CD4-positive, CD25-positive, alpha-beta regulatory T cell (primary cell): ENCODE data around the gene IL1A. TPM values are rescaled to one million over a fixed set of nuclear protein-coding genes. Genes with fewer than 3 reads are reported as not detected.

Experiments
- ATAC-seq, 2 donors: fragments of 150-1000 bp; cut with Tn5 transposase; one replicate each; pipeline ENCODE4 v1.10.0; 2021; ENCODE audit warnings: low read depth in 2 of 2, moderate number of reproducible peaks in 2 of 2, moderate library complexity in 1 of 2
- DNase-seq, 3 donors: peaks; one replicate each; pipeline versions ENCODE4 v3.0.0 to v3.0.0-alpha.2; 2012 to 2022; ENCODE audit warnings: mixed read lengths in 1 of 3
- H3K27ac ChIP-seq: one replicate; pipeline ENCODE4 v1.7.0; 2013; ENCODE audit warnings: mild to moderate bottlenecking, low read length; ENCODE audit not compliant: insufficient read depth, poor library complexity, severe bottlenecking
- H3K27me3 ChIP-seq: one replicate; pipeline ENCODE4 v1.7.0; 2013; ENCODE audit warnings: low read length; ENCODE audit not compliant: control insufficient read depth, insufficient read depth
- H3K36me3 ChIP-seq: one replicate; pipeline ENCODE4 v1.7.0; 2013; ENCODE audit warnings: mild to moderate bottlenecking, low read length, moderate library complexity; ENCODE audit not compliant: control insufficient read depth, insufficient read depth
- H3K4me1 ChIP-seq: 2 replicates; pipeline ENCODE4 v1.7.0; 2013; ENCODE audit warnings: mild to moderate bottlenecking, low read length; ENCODE audit not compliant: insufficient read depth, control insufficient read depth, poor library complexity, severe bottlenecking
- H3K4me3 ChIP-seq: one replicate; pipeline ENCODE4 v1.7.0; 2013; ENCODE audit warnings: low read depth, mild to moderate bottlenecking, low read length, moderate library complexity
- H3K9me3 ChIP-seq, 2 experiments: 1 replicate in 1 of 2; 2 replicates in 1 of 2; pipeline ENCODE4 v1.7.0; 2013; ENCODE audit warnings: low read length in 2 of 2, mild to moderate bottlenecking in 1 of 2, moderate library complexity in 1 of 2; ENCODE audit not compliant: control insufficient read depth in 2 of 2
- H3K27ac Mint-ChIP-seq, 3 donors: one replicate each; pipeline ENCODE4 v1.8.0; 2020 to 2022; ENCODE audit warnings: mild to moderate bottlenecking in 3 of 3, mixed read lengths in 3 of 3, moderate library complexity in 2 of 3
- H3K27me3 Mint-ChIP-seq: one replicate; pipeline ENCODE4 v1.8.0; 2022; ENCODE audit warnings: mild to moderate bottlenecking, mixed read lengths
- H3K36me3 Mint-ChIP-seq: one replicate; pipeline ENCODE4 v1.8.0; 2020; ENCODE audit warnings: mixed read lengths
- H3K4me1 Mint-ChIP-seq, 4 donors: one replicate each; pipeline ENCODE4 v1.8.0; 2020 to 2022; ENCODE audit warnings: mixed read lengths in 4 of 4, mild to moderate bottlenecking in 1 of 4
- H3K4me3 Mint-ChIP-seq, 4 donors: one replicate each; pipeline ENCODE4 v1.8.0; 2020 to 2022; ENCODE audit warnings: mild to moderate bottlenecking in 4 of 4, mixed read lengths in 4 of 4, moderate library complexity in 3 of 4
- H3K9me3 Mint-ChIP-seq, 7 donors: one replicate each; pipeline ENCODE4 v1.8.0; 2020 to 2022; ENCODE audit warnings: mixed read lengths in 7 of 7, mild to moderate bottlenecking in 3 of 7, moderate library complexity in 2 of 7
- polyA plus RNA-seq, 4 donors: library from polyadenylated mRNA; unstranded; fragments of 300-500 nt; fragmentation: Illumina TruSeq; gene quantifications; one replicate each; pipeline ENCODE4 v1.2.3, GENCODE V29; 2021
- total RNA-seq: library from RNA; stranded (reverse); gene quantifications from one replicate; pipeline ENCODE4 v1.2.3, GENCODE V29; 2022

The IL1A gene
- total and polyA plus RNA-seq, 5 donors from 2014 or later, result 0.17 TPM; not detected in 4

GRCh38 chr2:112762276-112762675, 22.0 kb downstream of the IL1A start:
- H3K4me3 ChIP-seq, result no peak overlapping the region
- no peak for DNase-seq
- no peak for ATAC-seq
- Mint-ChIP-seq H3K4me1 (peaks cover 8 to 60% (median 25%) of the 10 kb centered on the region in 4 donors), H3K9me3 (no peaks in the 10 kb centered on the region), H3K27me3 (peaks cover 5% of the 10 kb centered on the region), H3K27ac (no peak overlapping the region), H3K4me3 (peak overlapping the region in 3 of 4 donors; percentile 33 to 100 (median 97)), H3K36me3 (no peaks in the 10 kb centered on the region)
- no peak overlapping the region for H3K27ac ChIP-seq
- H3K9me3 ChIP-seq, result no peaks in the 10 kb centered on the region
- no peaks in the 10 kb centered on the region for H3K27me3 ChIP-seq
- peaks cover 31% of the 10 kb centered on the region for H3K4me1 ChIP-seq
- no peaks in the 10 kb centered on the region for H3K36me3 ChIP-seq

GRCh38 chr2:112760149-112760548, 24.1 kb downstream of the IL1A start:
- H3K4me1 ChIP-seq, result peaks cover 39% of the 10 kb centered on the region
- H3K27me3 Mint-ChIP-seq, result peaks cover 5% of the 10 kb centered on the region
- ATAC-seq (no peak), DNase-seq (no peak)
- H3K4me1 Mint-ChIP-seq, result peaks cover 13 to 72% (median 31%) of the 10 kb centered on the region in 4 donors
- H3K27ac Mint-ChIP-seq, result no peak overlapping the region
- H3K27ac ChIP-seq, result no peak overlapping the region
- H3K9me3 Mint-ChIP-seq, result no peaks in the 10 kb centered on the region
- no peaks in the 10 kb centered on the region for H3K36me3 Mint-ChIP-seq
- no peaks in the 10 kb centered on the region for H3K9me3 ChIP-seq
- H3K27me3 ChIP-seq, result no peaks in the 10 kb centered on the region
- H3K4me3 ChIP-seq, result no peak overlapping the region
- H3K4me3 Mint-ChIP-seq, result no peak overlapping the region
- H3K36me3 ChIP-seq, result no peaks in the 10 kb centered on the region

- Histone ChIP-seq H3K27me3 (no peaks in the 10 kb centered on the region), H3K4me3 (no peak overlapping the region), H3K9me3 (no peaks in the 10 kb centered on the region), H3K4me1 (peaks cover 35% of the 10 kb centered on the region), H3K36me3 (no peaks in the 10 kb centered on the region), H3K27ac (no peak overlapping the region)
- peaks cover 9 to 71% (median 27%) of the 10 kb centered on the region in 4 donors for H3K4me1 Mint-ChIP-seq
- no peak overlapping the region for H3K27ac Mint-ChIP-seq
- DNase-seq, result no peak
- no peak overlapping the region for H3K4me3 Mint-ChIP-seq
- no peaks in the 10 kb centered on the region for H3K27me3 Mint-ChIP-seq
- H3K9me3 Mint-ChIP-seq, result no peaks in the 10 kb centered on the region
- no peaks in the 10 kb centered on the region for H3K36me3 Mint-ChIP-seq
- no peak for ATAC-seq
Observed at GRCh38 chr2:112758711-112759110, 25.6 kb downstream of the IL1A start.

- Mint-ChIP-seq H3K4me1 (peaks cover 8 to 64% (median 24%) of the 10 kb centered on the region in 4 donors), H3K27ac (no peak overlapping the region), H3K9me3 (no peaks in the 10 kb centered on the region), H3K27me3 (no peaks in the 10 kb centered on the region), H3K4me3 (no peak overlapping the region), H3K36me3 (no peaks in the 10 kb centered on the region)
- ATAC-seq, result no peak
- H3K27me3 ChIP-seq, result no peaks in the 10 kb centered on the region
- H3K36me3 ChIP-seq, result no peaks in the 10 kb centered on the region
- peaks cover 27% of the 10 kb centered on the region for H3K4me1 ChIP-seq
- H3K9me3 ChIP-seq, result no peaks in the 10 kb centered on the region
- DNase-seq, result no peak
- H3K27ac ChIP-seq, result no peak overlapping the region
- no peak overlapping the region for H3K4me3 ChIP-seq
Observed at GRCh38 chr2:112757265-112757664, 27.0 kb downstream of the IL1A start.

GRCh38 chr2:112756207-112756606, 28.1 kb downstream of the IL1A start:
- Histone ChIP-seq H3K9me3 (no peaks in the 10 kb centered on the region), H3K36me3 (no peaks in the 10 kb centered on the region), H3K27ac (no peak overlapping the region), H3K4me3 (peak overlapping the region; percentile 46), H3K4me1 (peaks cover 27% of the 10 kb centered on the region), H3K27me3 (no peaks in the 10 kb centered on the region)
- H3K4me1 Mint-ChIP-seq, result peaks cover 6 to 69% (median 26%) of the 10 kb centered on the region in 4 donors
- DNase-seq, result no peak
- no peaks in the 10 kb centered on the region for H3K9me3 Mint-ChIP-seq
- ATAC-seq, result no peak
- no peaks in the 10 kb centered on the region for H3K27me3 Mint-ChIP-seq
- peak overlapping the region; percentile 1 to 42 (median 14) for H3K4me3 Mint-ChIP-seq
- H3K27ac Mint-ChIP-seq, result peak overlapping the region; percentile 12 to 78 (median 52)
- no peaks in the 10 kb centered on the region for H3K36me3 Mint-ChIP-seq

GRCh38 chr2:112755444-112755843, 28.8 kb downstream of the IL1A start:
- H3K36me3 Mint-ChIP-seq, result no peaks in the 10 kb centered on the region

GRCh38 chr2:112754564-112754963, 29.7 kb downstream of the IL1A start:
- Mint-ChIP-seq H3K4me3 (no peak overlapping the region), H3K9me3 (no peaks in the 10 kb centered on the region), H3K27me3 (no peaks in the 10 kb centered on the region), H3K4me1 (peaks cover 6 to 75% (median 35%) of the 10 kb centered on the region in 4 donors), H3K36me3 (no peaks in the 10 kb centered on the region), H3K27ac (peak overlapping the region; percentile 67 to 91 (median 78))
- H3K36me3 ChIP-seq, result no peaks in the 10 kb centered on the region
- no peaks in the 10 kb centered on the region for H3K27me3 ChIP-seq
- H3K4me3 ChIP-seq, result peak overlapping the region; percentile 7
- no peaks in the 10 kb centered on the region for H3K9me3 ChIP-seq
- peaks cover 30% of the 10 kb centered on the region for H3K4me1 ChIP-seq
- H3K27ac ChIP-seq, result no peak overlapping the region
- ATAC-seq, result no peak
- DNase-seq, result no peak

More at GRCh38 chr2:112755444-112755843, 28.8 kb downstream of the IL1A start:
- Mint-ChIP-seq H3K27ac (peak overlapping the region in 2 of 3 donors; percentile 67 to 78), H3K27me3 (no peaks in the 10 kb centered on the region), H3K4me3 (no peak overlapping the region), H3K4me1 (peaks cover 6 to 66% (median 27%) of the 10 kb centered on the region in 4 donors), H3K9me3 (no peaks in the 10 kb centered on the region)
- Histone ChIP-seq H3K27ac (peak overlapping the region; percentile 14), H3K36me3 (no peaks in the 10 kb centered on the region), H3K4me3 (peak overlapping the region; percentile 46), H3K4me1 (peaks cover 28% of the 10 kb centered on the region), H3K27me3 (no peaks in the 10 kb centered on the region), H3K9me3 (no peaks in the 10 kb centered on the region)
- no peak for ATAC-seq
- DNase-seq, result no peak

- H3K4me3 ChIP-seq, result no peak overlapping the region
- Mint-ChIP-seq H3K4me3 (no peak overlapping the region), H3K9me3 (no peaks in the 10 kb centered on the region), H3K27me3 (no peaks in the 10 kb centered on the region), H3K4me1 (peaks cover 6 to 67% (median 32%) of the 10 kb centered on the region in 4 donors), H3K27ac (no peak overlapping the region), H3K36me3 (no peaks in the 10 kb centered on the region)
- peaks cover 27% of the 10 kb centered on the region for H3K4me1 ChIP-seq
- H3K36me3 ChIP-seq, result no peaks in the 10 kb centered on the region
- no peaks in the 10 kb centered on the region for H3K27me3 ChIP-seq
- no peak for DNase-seq
- no peak for ATAC-seq
- no peak overlapping the region for H3K27ac ChIP-seq
- no peaks in the 10 kb centered on the region for H3K9me3 ChIP-seq
Observed at GRCh38 chr2:112752667-112753066, 31.6 kb downstream of the IL1A start.
